Gastrocnemius medialis (tissue), 4 donors: Measurements from ENCODE around the gene ZNF598. TPM values are rescaled to one million over a fixed set of nuclear protein-coding genes. Genes with fewer than 3 reads are reported as not detected.
A peak's percentile ranks its signal among the peaks of the same experiment; 100 is the strongest.
"Not testable (repeated sequence)": the region's sequence is repeated elsewhere in the genome, so short reads cannot be mapped to it uniquely, and the experiment has no call there.

ENCODE experiments used
- ATAC-seq, 2 donors: fragments of 150-250 bp; one replicate each; pipeline ENCODE4 v1.9.1; 2016
- DNase-seq, 2 donors: peaks; one replicate each; pipeline ENCODE4 v3.0.0-alpha.2; 2019
- H3K27ac ChIP-seq, 4 donors: fragments of 200-600 bp; sonication (generic); 1 replicate in 1 of 4; 2 replicates in 3 of 4; pipeline ENCODE4 v1.5.1; 2016 to 2018; ENCODE audit warnings: mild to moderate bottlenecking in 2 of 4, moderate library complexity in 1 of 4
- H3K27me3 ChIP-seq, 3 donors: fragments of 200-600 bp; sonication (generic) in 2 of 3; 1 replicate in 1 of 3; 2 replicates in 2 of 3; pipeline versions ENCODE4 v1.5.1 to v1.6.0; 2016 to 2019; ENCODE audit warnings: mild to moderate bottlenecking in 1 of 3, moderate library complexity in 1 of 3
- H3K36me3 ChIP-seq, 2 donors: fragments of 200-600 bp; sonication (generic) in 1 of 2; one replicate each; pipeline ENCODE4 v1.5.1; 2017 to 2018
- H3K4me1 ChIP-seq, 2 donors: fragments of 200-600 bp; sonication (generic) in 1 of 2; one replicate each; pipeline ENCODE4 v1.5.1; 2016 to 2017; ENCODE audit warnings: mild to moderate bottlenecking in 2 of 2
- H3K4me3 ChIP-seq, 4 donors: fragments of 200-600 bp; sonication (generic) in 3 of 4; 1 replicate in 1 of 4; 2 replicates in 3 of 4; pipeline ENCODE4 v1.5.1; 2016 to 2019; ENCODE audit warnings: mild to moderate bottlenecking in 2 of 4
- H3K9me3 ChIP-seq, 3 donors: fragments of 200-600 bp; sonication (generic) in 2 of 3; 1 replicate in 1 of 3; 2 replicates in 2 of 3; pipeline ENCODE4 v1.5.1; 2016 to 2019
- CTCF ChIP-seq, 5 experiments: fragments of 450-650 bp in 3 of 5; fragments of 200-600 bp in 2 of 5; sonication (generic) in 2 of 5; IDR thresholded peaks in 4 of 5; conservative IDR thresholded peaks in 1 of 5; 1 replicate in 4 of 5; 2 replicates in 1 of 5; pipeline ENCODE4 v1.5.1; 2016 to 2019; ENCODE audit warnings: antibody characterized with exemption in 5 of 5, mild to moderate bottlenecking in 3 of 5, moderate library complexity in 3 of 5
- POLR2A ChIP-seq, 2 donors: fragments of 450-650 bp; IDR thresholded peaks; one replicate each; pipeline ENCODE4 v1.6.1; 2017; ENCODE audit warnings: antibody characterized with exemption in 2 of 2, mild to moderate bottlenecking in 2 of 2, moderate library complexity in 2 of 2
- in situ Hi-C, 4 donors: fragments of 200-750 bp; cut with MboI; loops; one replicate each; pipeline versions ENCODE4 v1.15.0 to v1.8.0; 2017; ENCODE audit warnings: low sequenced_read_pairs in 4 of 4
- intact Hi-C: fragments of 100-400 bp; cut with DNase I; formaldehyde crosslinking; loops from one replicate; pipeline ENCODE4 v1.15.1; 2023; ENCODE audit warnings: low total_unique reads
- total RNA-seq, 4 donors: library from RNA; depleted of rRNA; stranded (reverse); fragments of >200 nt; gene quantifications; one replicate each; pipeline versions ENCODE4 v1.1.0 to v1.2.3, GENCODE V29; 2016

The ZNF598 gene
- total RNA-seq, 4 donors from 2014 or later: 57.0 to 92.2 (median 75.4) TPM

- Histone ChIP-seq H3K27me3 (no peaks in the 10 kb centered on the region), H3K9me3 (no peaks in the 10 kb centered on the region), H3K27ac (peak overlapping the region; percentile 67 to 84 (median 76)), H3K4me1 (peaks cover 16 to 50% of the 10 kb centered on the region in 2 donors), H3K36me3 (no peaks in the 10 kb centered on the region), H3K4me3 (peak overlapping the region; percentile 38 to 62 (median 45))
- ATAC-seq (no peak), DNase-seq (no peak)
- no peak for TF ChIP-seq POLR2A (IDR thresholded peaks at IDR 0.05)
- TF ChIP-seq CTCF (IDR thresholded peaks at IDR 0.05 in 4 of 5, conservative IDR thresholded peaks at IDR 0.05 in 1 of 5): no peak
- in situ Hi-C loops: no loop called here
- intact Hi-C loops: no loop called here
These were observed 26.0 kb upstream of the ZNF598 start for GRCh38 chr16:2035431-2036199.

DNA sequence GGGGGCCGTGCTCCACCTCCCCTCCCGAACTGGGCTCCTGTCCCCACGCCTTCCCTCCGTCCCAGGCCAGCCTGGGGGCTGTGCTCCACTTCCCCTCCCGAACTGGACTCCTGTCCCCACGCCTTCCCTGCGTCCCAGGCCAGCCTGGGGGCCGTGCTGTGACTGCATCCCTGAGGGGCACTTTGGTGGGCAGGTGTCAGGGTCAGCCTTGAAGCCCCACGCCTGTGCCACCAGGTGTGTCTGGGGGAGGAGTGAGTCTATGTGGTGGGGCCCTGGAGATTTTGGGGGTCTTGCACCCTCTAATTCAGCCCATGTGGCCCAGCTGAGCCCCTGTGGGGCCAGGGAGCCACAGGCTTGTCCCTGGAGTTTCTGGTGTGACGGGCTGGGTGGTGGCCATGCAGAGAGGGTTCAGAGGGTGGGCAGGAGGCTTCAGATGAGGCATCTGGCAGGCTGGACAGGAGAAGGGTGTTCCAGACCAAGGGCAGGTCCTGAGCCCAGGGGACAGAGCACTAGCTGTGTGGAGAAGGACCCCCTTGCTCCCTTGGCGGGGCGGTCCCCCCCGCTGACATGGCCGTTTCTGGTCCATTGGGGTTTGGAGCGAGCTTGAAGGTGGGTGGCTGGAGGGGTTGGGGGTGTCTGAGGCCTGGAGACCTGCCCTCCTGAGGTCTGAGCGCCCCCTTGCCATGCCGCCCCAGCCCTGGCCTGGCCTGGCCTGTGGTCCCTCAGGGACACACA, 25.2 kb upstream of the ZNF598 start:
- Histone ChIP-seq H3K27me3 (no peaks in the 10 kb centered on the region), H3K4me1 (peaks cover 8 to 42% of the 10 kb centered on the region in 2 donors), H3K36me3 (no peaks in the 10 kb centered on the region), H3K27ac (peak overlapping the region; percentile 67 to 84 (median 76)), H3K9me3 (no peaks in the 10 kb centered on the region), H3K4me3 (peak overlapping the region; percentile 38 to 62 (median 45))
- no peak for DNase-seq
- intact Hi-C loops (no loop called here), in situ Hi-C loops (no loop called here)
- TF ChIP-seq CTCF (IDR thresholded peaks at IDR 0.05 in 4 of 5, conservative IDR thresholded peaks at IDR 0.05 in 1 of 5): no peak
- no peak for TF ChIP-seq POLR2A (IDR thresholded peaks at IDR 0.05)
- ATAC-seq: no peak

DNA sequence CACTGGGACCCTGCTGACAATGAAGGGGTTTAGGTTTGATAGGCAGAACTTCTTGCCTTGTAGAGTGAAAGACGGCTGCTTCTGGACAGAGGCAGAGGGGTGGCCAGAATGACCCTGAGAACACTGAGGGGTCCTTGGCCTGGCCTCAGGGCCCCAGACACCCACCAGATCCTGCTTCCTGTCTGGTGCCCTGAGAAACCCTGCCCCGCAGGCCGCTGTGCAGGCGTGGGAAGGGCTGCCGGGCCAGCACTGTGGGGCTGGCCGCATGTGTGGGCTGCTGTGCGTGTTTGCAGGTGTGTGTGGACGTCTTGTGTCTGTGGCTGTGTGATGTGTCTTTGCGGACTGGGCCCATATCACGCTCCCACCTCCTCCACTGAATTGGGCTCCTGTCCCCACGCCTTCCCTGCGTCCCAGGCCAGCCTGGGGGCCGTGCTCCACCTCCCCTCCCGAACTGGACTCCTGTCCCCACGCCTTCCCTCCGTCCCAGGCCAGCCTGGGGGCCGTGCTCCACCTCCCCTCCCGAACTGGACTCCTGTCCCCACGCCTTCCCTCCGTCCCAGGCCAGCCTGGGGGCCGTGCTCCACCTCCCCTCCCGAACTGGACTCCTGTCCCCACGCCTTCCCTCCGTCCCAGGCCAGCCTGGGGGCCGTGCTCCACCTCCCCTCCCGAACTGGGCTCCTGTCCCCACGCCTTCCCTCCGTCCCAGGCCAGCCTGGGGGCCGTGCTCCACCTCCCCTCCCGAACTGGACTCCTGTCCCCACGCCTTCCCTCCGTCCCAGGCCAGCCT, 24.5 kb upstream of the ZNF598 start:
- in situ Hi-C loops, H3K36me3 ChIP-seq, H3K27me3 ChIP-seq, DNase-seq, H3K9me3 ChIP-seq, ATAC-seq, intact Hi-C loops: not testable (repeated sequence)
- Histone ChIP-seq H3K4me3 (peak overlapping the region; percentile 48 to 62 (median 54)), H3K4me1 (peaks cover 4 to 35% of the 10 kb centered on the region in 2 donors), H3K27ac (peak overlapping the region; percentile 76 to 85 (median 79))

DNA sequence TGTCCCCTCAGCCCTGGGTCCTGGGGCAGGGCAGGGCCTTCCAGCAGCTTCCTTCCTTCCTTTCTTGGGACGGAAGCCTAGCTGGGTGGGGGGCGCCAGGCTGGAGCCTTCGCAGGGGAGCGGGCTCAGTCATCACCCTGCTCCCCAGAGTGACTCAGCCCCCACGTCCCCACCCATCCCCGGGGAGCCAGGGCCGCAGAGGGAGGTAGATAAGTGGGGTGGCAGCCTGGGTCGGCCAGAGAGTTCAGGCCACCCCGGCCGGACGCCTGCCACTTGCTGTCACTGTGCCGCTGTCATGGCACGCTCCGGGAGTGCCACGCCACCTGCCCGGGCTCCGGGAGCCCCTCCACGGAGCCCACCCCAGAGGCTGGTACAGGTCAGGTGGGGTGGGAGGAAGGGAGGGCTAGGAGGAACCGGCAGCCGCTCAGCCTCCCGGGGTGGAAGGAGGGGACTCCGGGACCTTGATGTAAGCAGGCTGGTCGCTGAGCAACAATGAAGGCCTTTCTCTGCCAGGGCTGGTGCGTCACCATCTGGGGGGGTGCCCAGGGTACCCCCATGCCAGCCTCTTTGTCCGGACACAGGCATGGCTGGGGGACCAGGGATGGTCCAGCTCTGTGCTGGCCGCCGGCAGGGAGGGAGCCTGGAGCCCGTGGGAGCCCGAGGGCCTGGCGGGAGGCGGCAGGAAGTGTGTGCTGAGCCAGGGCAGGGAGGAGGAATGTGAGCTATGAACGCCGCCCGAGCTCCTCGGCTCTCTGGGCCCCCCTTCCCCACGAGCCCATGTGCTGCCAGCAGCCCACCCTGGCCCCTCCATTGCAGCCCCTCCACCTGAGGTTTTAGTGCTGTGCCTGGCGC, 23.7 kb upstream of the ZNF598 start:
- intact Hi-C loops (no loop called here), in situ Hi-C loops (no loop called here)
- Histone ChIP-seq H3K27me3 (no peaks in the 10 kb centered on the region), H3K9me3 (no peaks in the 10 kb centered on the region), H3K27ac (peak overlapping the region; percentile 76 to 85 (median 78)), H3K36me3 (no peaks in the 10 kb centered on the region), H3K4me1 (peaks cover 4 to 28% of the 10 kb centered on the region in 2 donors), H3K4me3 (peak overlapping the region; percentile 48 to 62 (median 54))
- no peak for TF ChIP-seq POLR2A (IDR thresholded peaks at IDR 0.05)
- no peak for TF ChIP-seq CTCF (IDR thresholded peaks at IDR 0.05 in 4 of 5, conservative IDR thresholded peaks at IDR 0.05 in 1 of 5)
- no peak for DNase-seq
- ATAC-seq: peak; percentile 31 to 35
